ENCODE measurements around the gene CAMK4. TPM values are rescaled to one million over a fixed set of nuclear protein-coding genes. Genes with fewer than 3 reads are reported as not detected.

CAMK4 gene
- total RNA-seq, 1 donor from 2014 or later = 49.5 TPM

DNA sequence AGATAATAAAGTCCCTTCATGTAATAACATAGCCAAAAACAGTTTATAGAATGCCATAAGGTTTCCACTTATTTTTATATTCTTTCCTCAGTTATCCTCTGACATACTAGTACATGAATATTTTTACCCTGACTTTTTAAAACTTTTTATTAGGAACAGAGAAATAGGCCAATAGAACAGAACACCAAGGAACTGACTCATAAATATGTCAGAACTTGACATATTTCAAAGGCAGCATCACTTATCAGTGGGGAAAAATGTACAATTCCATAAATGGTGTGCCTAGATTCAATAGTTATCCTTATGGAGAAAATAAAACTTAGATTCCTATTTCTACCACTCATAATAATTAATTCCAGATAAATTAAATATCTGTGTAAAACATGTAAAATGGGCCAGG is 278.8 kb downstream of the CAMK4 start:
- DNase-seq = no peak
- intact Hi-C loops (cut with micrococcal nuclease) = no loop called here
- Mint-ChIP-seq H3K4me1 (peaks cover 43% of the 10 kb centered on the region), H3K36me3 (ENCODE audit: low read depth) (peaks cover 66% of the 10 kb centered on the region), H3K27ac (no peak overlapping the region), H3K4me3 (no peak overlapping the region), H3K27me3 (no peaks in the 10 kb centered on the region), H3K9me3 (no peaks in the 10 kb centered on the region)

DNA sequence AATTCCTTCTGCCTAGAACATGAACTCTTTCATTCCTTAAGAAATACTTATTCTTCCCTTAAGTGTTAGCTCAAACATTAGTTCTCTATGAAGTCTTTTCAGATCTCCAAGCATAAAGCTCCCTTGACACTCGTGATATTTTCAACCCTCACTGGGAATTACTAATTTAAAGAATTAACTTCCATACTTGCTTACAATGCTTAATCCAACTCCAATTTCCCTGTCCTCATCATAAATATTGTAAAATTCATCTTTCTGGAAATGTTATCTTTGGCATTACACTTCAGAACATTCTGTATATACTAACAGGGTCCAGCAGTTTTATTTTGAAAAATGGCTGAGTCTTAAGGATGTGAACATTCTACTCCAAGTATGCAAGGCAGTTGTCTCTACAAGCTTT is 280.9 kb downstream of the CAMK4 start:
- Mint-ChIP-seq H3K9me3 (no peaks in the 10 kb centered on the region), H3K4me1 (peaks cover 40% of the 10 kb centered on the region), H3K27me3 (no peaks in the 10 kb centered on the region), H3K27ac (no peak overlapping the region), H3K36me3 (ENCODE audit: low read depth) (peaks cover 56% of the 10 kb centered on the region), H3K4me3 (no peak overlapping the region)
- no peak for DNase-seq
- intact Hi-C loops (cut with micrococcal nuclease) = no loop called here

DNA sequence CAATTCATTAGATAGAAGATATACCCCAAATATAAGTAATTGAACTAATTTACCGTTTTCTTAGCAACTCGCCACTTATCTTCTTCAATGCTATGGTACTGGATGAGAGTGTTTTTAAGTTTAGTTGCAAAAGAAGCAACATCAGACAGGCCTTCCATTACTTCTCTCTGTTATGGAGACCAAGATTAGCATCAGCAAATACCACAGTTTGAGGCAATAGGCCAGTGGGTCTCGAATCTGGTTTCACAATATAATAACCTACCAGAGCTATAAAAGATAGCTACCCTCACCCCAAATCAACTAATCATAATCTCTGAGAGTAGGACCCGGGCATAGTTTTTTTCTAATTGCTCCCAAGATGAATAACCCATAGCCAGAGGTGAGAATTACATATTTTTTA is 283.1 kb downstream of the CAMK4 start:
- Mint-ChIP-seq H3K4me3 (peak overlapping the region; percentile 64), H3K36me3 (ENCODE audit: low read depth) (peaks cover 56% of the 10 kb centered on the region), H3K4me1 (peaks cover 45% of the 10 kb centered on the region), H3K9me3 (no peaks in the 10 kb centered on the region), H3K27me3 (no peaks in the 10 kb centered on the region), H3K27ac (no peak overlapping the region)
- no peak for DNase-seq
- intact Hi-C loops (cut with micrococcal nuclease) = no loop called here

DNA sequence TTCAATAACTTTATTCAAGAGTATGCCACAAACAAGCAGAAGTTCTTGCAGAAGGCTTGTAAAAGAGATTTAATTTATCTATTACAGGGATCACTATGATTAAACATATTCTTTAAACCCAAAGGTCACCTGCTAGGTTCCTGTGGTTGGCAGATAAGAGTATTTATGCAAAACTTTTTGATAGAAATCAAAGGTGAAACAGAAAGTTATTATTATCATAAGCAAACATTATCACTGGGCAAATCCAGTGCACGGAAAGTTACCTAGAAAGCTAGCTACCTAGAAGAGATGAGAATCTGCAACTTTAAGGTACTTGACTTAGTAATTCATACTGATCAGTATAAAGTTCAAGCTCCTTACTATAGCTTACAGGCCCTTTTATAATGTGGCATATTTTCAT is 284.9 kb downstream of the CAMK4 start:
- intact Hi-C loops (cut with micrococcal nuclease) = no loop called here
- peaks cover 53% of the 10 kb centered on the region for H3K4me1 Mint-ChIP-seq
- no peaks in the 10 kb centered on the region for H3K27me3 Mint-ChIP-seq
- H3K9me3 Mint-ChIP-seq = no peaks in the 10 kb centered on the region
- DNase-seq = no peak
- H3K36me3 Mint-ChIP-seq (ENCODE audit: low read depth) = peaks cover 50% of the 10 kb centered on the region
- H3K27ac Mint-ChIP-seq = peak overlapping the region; percentile 17
- H3K4me3 Mint-ChIP-seq = peak overlapping the region; percentile 99

DNA sequence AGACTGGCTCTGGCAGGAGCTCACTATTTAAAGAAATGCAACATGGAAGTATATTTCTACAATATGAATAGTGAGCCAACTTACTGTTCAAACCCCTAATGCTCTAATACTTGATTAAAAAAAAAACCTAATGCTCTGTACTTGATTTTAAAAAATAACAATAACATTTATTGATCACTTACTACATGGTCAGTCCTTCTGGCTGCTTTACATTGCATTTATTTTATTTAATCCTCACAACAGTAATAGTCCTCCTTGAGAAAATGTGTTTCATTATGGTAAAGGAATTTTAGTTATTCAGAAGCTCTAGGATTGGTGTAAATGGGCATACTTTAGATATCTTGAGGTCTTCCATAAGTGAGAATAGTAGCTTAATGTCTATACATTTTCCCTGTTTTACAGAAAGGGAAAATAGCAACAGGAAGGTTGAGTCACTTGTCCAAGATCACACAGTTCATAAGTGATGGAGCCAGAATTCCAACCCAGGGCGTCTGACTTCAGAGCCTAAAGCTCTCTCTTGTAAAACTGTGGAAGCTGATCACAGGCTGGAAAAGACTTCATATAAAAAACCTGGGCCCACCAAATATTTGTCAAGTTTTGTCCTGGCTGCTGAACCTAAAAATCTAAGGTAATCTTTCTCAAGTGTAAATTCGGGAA is 287.1 kb downstream of the CAMK4 start:
- Mint-ChIP-seq H3K36me3 (ENCODE audit: low read depth) (peaks cover 38% of the 10 kb centered on the region), H3K9me3 (no peaks in the 10 kb centered on the region), H3K4me3 (peak overlapping the region; percentile 99), H3K27me3 (no peaks in the 10 kb centered on the region), H3K27ac (peak overlapping the region; percentile 99), H3K4me1 (peaks cover 52% of the 10 kb centered on the region)
- DNase-seq = no peak
- intact Hi-C loops (cut with micrococcal nuclease) = loop anchor here (5.0 kb wide), 3 partner anchors 354 to 774 kb away; partner anchors contain the start of gene SLC25A46

DNA sequence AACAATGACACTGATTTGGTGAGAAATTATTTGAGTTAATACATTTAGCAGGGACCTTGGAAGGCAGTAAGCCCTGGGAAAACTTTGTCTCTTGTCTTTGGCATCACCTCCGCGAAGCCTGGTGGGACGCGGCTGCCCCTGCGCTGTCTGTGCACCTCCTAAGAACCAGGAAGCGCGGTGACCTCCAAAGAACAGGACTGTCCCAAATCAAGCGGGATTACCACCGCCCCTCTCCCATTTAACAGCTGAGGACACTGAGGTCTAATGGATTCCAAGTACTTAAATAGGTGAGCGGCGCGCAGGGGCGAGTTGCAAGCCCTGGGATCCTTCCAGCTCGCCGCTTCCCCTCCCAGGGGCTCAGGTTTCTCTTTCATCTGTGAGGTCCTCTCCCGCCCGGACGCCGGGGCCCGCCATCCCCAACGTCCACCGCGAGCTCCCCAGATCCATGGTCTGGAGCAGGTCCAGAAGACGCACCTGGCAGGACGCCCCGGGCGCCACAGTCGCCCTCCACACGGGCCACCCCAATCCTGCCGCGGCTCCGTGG is 287.7 kb downstream of the CAMK4 start:
- Mint-ChIP-seq H3K36me3 (ENCODE audit: low read depth) (peaks cover 34% of the 10 kb centered on the region), H3K9me3 (no peaks in the 10 kb centered on the region), H3K4me1 (peaks cover 55% of the 10 kb centered on the region), H3K27ac (peak overlapping the region; percentile 99), H3K27me3 (no peaks in the 10 kb centered on the region), H3K4me3 (peak overlapping the region; percentile 99)
- DNase-seq = no peak
- intact Hi-C loops (cut with micrococcal nuclease) = loop anchor here (1.0 to 5.0 kb wide), 9 partner anchors 39 to 775 kb away; partner anchors contain the start of genes NREP and SLC25A46

DNA sequence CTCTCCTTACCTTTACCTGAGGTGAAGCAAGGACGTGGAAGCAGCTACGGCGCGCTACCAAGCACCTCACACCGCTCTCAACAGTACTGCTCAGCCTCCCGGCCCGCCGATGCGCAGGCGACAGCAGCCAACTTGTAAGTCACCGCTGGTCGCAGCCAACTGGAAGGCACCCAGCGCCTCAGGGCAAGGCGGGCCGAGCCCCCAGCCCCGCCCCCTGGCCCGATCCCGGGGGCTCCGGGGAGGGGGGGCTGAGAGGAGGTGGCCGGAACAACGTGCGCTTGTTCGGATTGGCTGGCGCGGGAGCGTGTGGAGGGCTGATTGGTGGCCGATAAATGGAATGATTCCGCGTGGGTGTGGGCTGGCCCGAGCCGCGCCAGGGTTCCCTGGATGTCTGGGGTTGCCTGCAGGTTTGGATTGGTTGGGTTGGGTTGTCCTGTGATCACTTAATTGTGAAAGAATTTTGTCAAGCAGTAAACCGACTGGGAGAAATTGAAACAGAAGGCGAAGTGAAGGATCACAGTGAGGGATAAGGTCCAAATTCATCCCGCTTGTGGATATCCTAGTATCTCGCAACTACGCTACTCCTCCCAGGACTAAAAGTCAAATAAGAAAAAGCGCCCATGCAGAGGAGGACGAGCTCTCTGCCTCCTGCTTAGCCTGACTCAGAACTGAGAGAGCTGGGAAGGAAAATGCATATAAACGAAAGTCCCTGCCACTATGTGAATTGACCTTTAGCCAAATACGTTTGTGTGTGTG is 288.4 kb downstream of the CAMK4 start, which contains the start of gene STARD4:
TSS of gene STARD4 (minus strand) at position 161 of the 756 bp plus-strand sequence. CDS start 5,102 bp downstream, outside the sequence.
- no peaks in the 10 kb centered on the region for H3K27me3 Mint-ChIP-seq
- intact Hi-C loops (cut with micrococcal nuclease) = loop anchor here (1.0 to 5.0 kb wide), 10 partner anchors 18 to 775 kb away; partner anchors contain the start of genes NREP and SLC25A46
- no peaks in the 10 kb centered on the region for H3K9me3 Mint-ChIP-seq
- peak; percentile 98 for DNase-seq
- H3K36me3 Mint-ChIP-seq (ENCODE audit: low read depth) = peaks cover 29% of the 10 kb centered on the region
- H3K27ac Mint-ChIP-seq = peak within 1 kb of the TSS; percentile 99
- H3K4me1 Mint-ChIP-seq = peaks cover 51% of the 10 kb centered on the region
- H3K4me3 Mint-ChIP-seq = peak within 1 kb of the TSS; percentile 99

DNA sequence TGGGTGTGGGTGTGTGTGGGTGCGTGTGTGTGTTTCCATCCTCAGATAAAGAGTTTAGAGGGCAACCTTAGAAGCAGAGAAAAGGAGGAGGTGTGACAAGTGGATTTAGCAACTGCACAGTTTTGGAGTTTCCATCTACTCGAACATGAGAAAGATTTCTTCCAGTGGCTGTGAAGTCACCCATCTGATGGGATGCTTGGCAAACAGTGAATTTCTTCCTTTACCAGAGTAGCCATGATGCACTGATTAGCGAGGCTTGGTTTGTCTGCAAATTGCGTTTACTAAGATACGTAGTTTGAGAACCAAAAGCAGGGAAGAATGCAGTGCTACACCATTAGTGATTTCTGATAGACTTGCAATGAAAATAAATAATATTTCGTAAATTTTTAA is 288.9 kb downstream of the CAMK4 start:
- peak overlapping the region; percentile 99 for H3K4me3 Mint-ChIP-seq
- no peak for DNase-seq
- H3K4me1 Mint-ChIP-seq = peaks cover 51% of the 10 kb centered on the region
- peak overlapping the region; percentile 99 for H3K27ac Mint-ChIP-seq
- no peaks in the 10 kb centered on the region for H3K9me3 Mint-ChIP-seq
- intact Hi-C loops (cut with micrococcal nuclease) = loop anchor here (1.0 to 5.0 kb wide), 7 partner anchors 17 to 776 kb away; partner anchors contain the start of gene SLC25A46
- H3K27me3 Mint-ChIP-seq = no peaks in the 10 kb centered on the region
- H3K36me3 Mint-ChIP-seq (ENCODE audit: low read depth) = peaks cover 25% of the 10 kb centered on the region

DNA sequence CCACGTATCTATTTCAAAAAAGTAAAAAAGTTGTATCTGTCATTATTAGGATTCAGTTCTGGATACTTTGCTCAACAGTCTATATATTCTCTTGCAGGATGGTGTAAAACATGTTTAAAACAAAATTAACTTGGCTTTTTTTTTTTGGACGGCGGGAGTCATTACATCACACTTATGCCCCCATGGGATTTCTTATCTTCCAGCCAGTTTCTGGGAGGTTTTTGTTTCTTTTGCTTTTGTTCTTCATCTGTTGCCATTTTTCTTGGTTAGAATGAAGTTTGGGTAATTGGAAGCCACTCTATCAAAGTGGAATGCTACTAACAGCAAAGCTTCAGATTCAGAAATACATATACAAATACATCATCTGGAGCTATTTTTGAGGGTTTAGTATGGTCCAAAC is 289.9 kb downstream of the CAMK4 start:
- Mint-ChIP-seq H3K9me3 (no peaks in the 10 kb centered on the region), H3K4me3 (no peak overlapping the region), H3K27me3 (no peaks in the 10 kb centered on the region), H3K36me3 (ENCODE audit: low read depth) (peaks cover 21% of the 10 kb centered on the region), H3K27ac (peak overlapping the region; percentile 23), H3K4me1 (peaks cover 46% of the 10 kb centered on the region)
- intact Hi-C loops (cut with micrococcal nuclease) = loop anchor here (5.0 kb wide), 3 partner anchors 357 to 777 kb away; partner anchors contain the start of gene SLC25A46
- DNase-seq = no peak

DNA sequence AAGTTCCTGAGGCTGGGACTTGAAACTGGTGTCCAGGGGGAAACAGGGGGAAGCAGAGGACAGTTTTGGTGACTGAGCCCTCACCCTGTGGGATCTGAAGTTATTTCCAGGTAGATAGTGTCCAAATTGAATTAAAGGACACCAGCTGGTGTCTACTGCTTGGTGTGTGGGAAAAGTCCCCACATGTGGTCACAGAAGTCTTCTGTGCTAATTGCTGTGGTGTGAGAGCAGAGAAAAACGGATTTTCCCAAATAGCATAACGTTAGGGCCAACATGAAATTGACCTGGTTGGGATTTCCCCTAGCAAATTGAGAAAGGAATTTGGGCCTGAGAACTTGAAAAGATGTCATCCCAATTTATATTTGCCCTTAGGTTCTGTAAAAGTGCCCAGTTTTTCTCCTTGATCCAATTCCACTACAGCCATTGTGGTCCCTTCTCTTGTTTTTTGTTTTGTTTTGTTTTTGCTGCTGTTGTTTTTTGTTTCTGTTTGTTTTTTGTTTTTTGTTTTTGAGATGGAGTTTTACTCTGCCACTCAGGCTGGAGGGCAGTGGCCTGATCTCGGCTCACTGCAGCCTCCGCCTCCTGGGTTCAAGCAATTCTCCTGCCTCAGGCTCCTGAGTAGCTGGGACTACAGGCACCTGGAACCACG is 293.8 kb downstream of the CAMK4 start:
- H3K36me3 Mint-ChIP-seq (ENCODE audit: low read depth) = no peaks in the 10 kb centered on the region
- H3K27me3 Mint-ChIP-seq = peaks cover 2% of the 10 kb centered on the region
- peaks cover 28% of the 10 kb centered on the region for H3K4me1 Mint-ChIP-seq
- DNase-seq = peak; percentile 37
- no peak overlapping the region for H3K4me3 Mint-ChIP-seq
- H3K9me3 Mint-ChIP-seq = peaks cover 7% of the 10 kb centered on the region
- intact Hi-C loops (cut with micrococcal nuclease) = no loop called here
- no peak overlapping the region for H3K27ac Mint-ChIP-seq

DNA sequence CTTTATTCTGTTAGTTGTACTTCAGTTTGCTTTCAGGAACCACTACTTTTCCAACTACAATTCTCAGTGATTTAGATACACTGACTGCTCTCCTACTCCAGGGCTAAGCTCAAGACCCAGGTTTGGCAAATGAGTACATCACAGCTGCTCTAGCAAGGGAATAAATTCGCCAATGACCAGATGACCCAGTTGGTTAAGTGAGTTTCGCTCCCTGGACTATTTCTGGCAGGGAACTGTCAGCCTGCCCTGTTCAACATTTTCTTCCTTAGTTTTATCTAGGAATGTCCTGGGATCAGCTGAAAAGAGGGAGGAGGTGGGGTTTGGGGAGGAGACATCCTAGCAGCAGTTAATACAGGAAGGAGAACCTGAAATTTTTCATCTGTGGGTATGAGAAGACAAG is 294.6 kb downstream of the CAMK4 start:
- H3K27me3 Mint-ChIP-seq = peaks cover 2% of the 10 kb centered on the region
- H3K4me3 Mint-ChIP-seq = no peak overlapping the region
- peak; percentile 46 for DNase-seq
- intact Hi-C loops (cut with micrococcal nuclease) = no loop called here
- peaks cover 7% of the 10 kb centered on the region for H3K9me3 Mint-ChIP-seq
- peaks cover 23% of the 10 kb centered on the region for H3K4me1 Mint-ChIP-seq
- no peak overlapping the region for H3K27ac Mint-ChIP-seq
- no peaks in the 10 kb centered on the region for H3K36me3 Mint-ChIP-seq (ENCODE audit: low read depth)

DNA sequence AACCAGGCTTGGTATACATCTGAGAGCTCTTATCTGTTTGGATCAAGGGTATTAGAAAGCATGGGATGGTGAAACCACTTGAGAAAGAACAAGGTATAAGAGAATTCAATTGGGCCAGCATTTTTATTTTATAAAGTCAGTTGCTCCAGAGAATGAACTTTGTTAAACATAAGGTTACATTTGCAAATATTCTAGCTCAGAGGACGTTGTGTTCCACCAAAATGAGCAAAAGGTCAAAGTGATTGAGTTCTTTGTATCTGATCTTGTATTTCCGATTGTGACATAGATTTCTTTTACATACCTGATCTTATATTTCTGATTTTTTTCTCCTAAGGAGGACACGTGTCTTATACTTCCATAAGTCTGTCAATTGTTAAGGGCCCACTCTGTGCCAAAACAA is 296.7 kb downstream of the CAMK4 start:
- DNase-seq = no peak
- Mint-ChIP-seq H3K4me1 (peaks cover 12% of the 10 kb centered on the region), H3K27me3 (peaks cover 2% of the 10 kb centered on the region), H3K36me3 (ENCODE audit: low read depth) (no peaks in the 10 kb centered on the region), H3K4me3 (no peak overlapping the region), H3K27ac (no peak overlapping the region), H3K9me3 (peaks cover 7% of the 10 kb centered on the region)
- intact Hi-C loops (cut with micrococcal nuclease) = no loop called here

DNA sequence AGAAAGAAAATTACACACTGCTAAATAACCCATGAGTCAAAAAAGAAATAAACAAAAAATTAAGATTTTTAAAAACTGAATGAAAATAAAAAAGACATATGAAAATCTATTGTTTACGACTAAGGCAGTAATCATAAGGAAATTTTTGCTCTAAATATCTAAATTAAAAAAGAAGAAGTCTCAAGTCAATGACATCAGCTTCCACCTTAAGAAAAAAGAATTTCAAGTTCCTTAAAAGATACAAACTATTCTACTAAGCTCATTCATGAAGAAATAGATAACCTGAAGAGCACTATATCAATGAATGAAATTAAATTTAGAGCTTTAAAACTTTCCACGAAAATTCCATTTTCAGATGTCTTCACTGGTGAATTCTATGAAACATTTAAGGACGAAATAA is 303.9 kb downstream of the CAMK4 start:
- intact Hi-C loops (cut with micrococcal nuclease) = no loop called here
- Mint-ChIP-seq H3K27me3 (no peaks in the 10 kb centered on the region), H3K4me3 (no peak overlapping the region)

More for the DNA sequence above, 303.9 kb downstream of the CAMK4 start:
- Mint-ChIP-seq H3K9me3 (peaks cover 5% of the 10 kb centered on the region), H3K4me1 (peaks cover 26% of the 10 kb centered on the region), H3K36me3 (ENCODE audit: low read depth) (peaks cover 7% of the 10 kb centered on the region), H3K27ac (no peak overlapping the region)
- DNase-seq = no peak

Measured in activated CD4-positive, alpha-beta T cell treated with anti-CD3 and anti-CD28 coated beads, Interleukin-2, amount 10 ng/mL, durations not matched to agents 24 days and 14 days (primary cell).